ENCODE measurements around the gene TTBK2. TPM values are rescaled to one million over a fixed set of nuclear protein-coding genes. Genes with fewer than 3 reads are reported as not detected.
A peak's percentile ranks its signal among the peaks of the same experiment; 100 is the strongest.

TTBK2 gene
- total RNA-seq, 1 experiment from 2014 or later: 10.6 TPM

DNA sequence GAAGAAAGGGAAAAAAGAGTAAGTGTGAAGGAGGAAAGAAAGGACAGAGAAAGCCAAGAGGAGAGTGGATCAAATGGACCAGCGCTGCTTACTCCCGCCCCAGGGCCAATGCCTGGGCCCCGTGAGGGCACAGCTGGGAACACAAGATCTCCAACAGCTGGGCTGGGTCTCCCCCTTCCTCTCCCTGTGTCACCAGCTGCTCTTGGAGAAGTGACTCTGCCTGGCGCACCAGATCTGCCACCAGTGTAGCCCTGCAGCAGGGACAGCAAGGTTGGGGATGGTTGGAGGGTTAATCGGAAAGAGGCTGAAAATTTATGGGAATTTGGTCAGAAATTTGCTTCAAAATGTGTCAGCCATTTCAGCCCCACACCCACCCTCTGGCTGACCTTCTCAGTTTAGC, 192.0 kb downstream of the TTBK2 start:
- H4K20me1 ChIP-seq (ENCODE audit: control insufficient read depth, insufficient read depth, insufficient read length): no peaks in the 10 kb centered on the region
- H3K9me3 ChIP-seq (ENCODE audit: control insufficient read depth, low read depth, low read length): no peaks in the 10 kb centered on the region
- no peak overlapping the region for H3K9ac ChIP-seq (ENCODE audit: extremely low read depth, insufficient read length, low read length)
- WGBS (ENCODE audit: extremely low coverage, insufficient read length, low lambda C conversion rate): no CpG with 5 or more reads among the region's 5 CpGs
- H4K8ac ChIP-seq (replicated peaks; ENCODE audit: insufficient read length, low read depth, low read length): no peak overlapping the region
- H3K4me1 ChIP-seq (ENCODE audit: insufficient read depth, low read length): no peaks in the 10 kb centered on the region
- no peak overlapping the region for H2BK20ac ChIP-seq (ENCODE audit: low read depth, low read length, poor library complexity, severe bottlenecking)
- H3K18ac ChIP-seq (ENCODE audit: insufficient read length, low read depth, low read length): no peak overlapping the region
- no peak overlapping the region for H3K4me2 ChIP-seq (ENCODE audit: insufficient read depth, insufficient read length, low read length)
- H3T11ph ChIP-seq (ENCODE audit: low read length): no peak overlapping the region
- Mint-ChIP-seq H3K9me3 (no peaks in the 10 kb centered on the region), H3K4me3 (no peak overlapping the region), H3K36me3 (ENCODE audit: insufficient read depth in 1 of 3, low read depth in 3 of 3) (peaks cover 36 to 87% (median 81%) of the 10 kb centered on the region in 3 experiments), H3K4me1 (peaks cover 5 to 18% of the 10 kb centered on the region in 2 experiments; a peak in 2 of 4 replicates), H3K27ac (peak overlapping the region in 1 of 3 experiments; percentile 66; a peak in 3 of 7 replicates), H3K27me3 (ENCODE audit: low read depth) (no peaks in the 10 kb centered on the region)
- H3K4ac ChIP-seq (ENCODE audit: low read depth, low read length): no peak overlapping the region
- no peak overlapping the region for H2BK120ac ChIP-seq (ENCODE audit: low read depth, low read length, poor library complexity, severe bottlenecking)
- H4K91ac ChIP-seq (ENCODE audit: insufficient read length, low read depth, low read length): no peak overlapping the region
- H3K14ac ChIP-seq (ENCODE audit: insufficient read depth, low read length): no peak overlapping the region
- no peak overlapping the region for H3K23ac ChIP-seq (ENCODE audit: insufficient read length, low read depth, low read length)
- no peaks in the 10 kb centered on the region for H3K79me1 ChIP-seq (ENCODE audit: insufficient read depth, low read depth, low read length, poor library complexity, severe bottlenecking)
- H2BK15ac ChIP-seq (ENCODE audit: low read depth, low read length): no peak overlapping the region
- TF ChIP-seq, protein P1, sequence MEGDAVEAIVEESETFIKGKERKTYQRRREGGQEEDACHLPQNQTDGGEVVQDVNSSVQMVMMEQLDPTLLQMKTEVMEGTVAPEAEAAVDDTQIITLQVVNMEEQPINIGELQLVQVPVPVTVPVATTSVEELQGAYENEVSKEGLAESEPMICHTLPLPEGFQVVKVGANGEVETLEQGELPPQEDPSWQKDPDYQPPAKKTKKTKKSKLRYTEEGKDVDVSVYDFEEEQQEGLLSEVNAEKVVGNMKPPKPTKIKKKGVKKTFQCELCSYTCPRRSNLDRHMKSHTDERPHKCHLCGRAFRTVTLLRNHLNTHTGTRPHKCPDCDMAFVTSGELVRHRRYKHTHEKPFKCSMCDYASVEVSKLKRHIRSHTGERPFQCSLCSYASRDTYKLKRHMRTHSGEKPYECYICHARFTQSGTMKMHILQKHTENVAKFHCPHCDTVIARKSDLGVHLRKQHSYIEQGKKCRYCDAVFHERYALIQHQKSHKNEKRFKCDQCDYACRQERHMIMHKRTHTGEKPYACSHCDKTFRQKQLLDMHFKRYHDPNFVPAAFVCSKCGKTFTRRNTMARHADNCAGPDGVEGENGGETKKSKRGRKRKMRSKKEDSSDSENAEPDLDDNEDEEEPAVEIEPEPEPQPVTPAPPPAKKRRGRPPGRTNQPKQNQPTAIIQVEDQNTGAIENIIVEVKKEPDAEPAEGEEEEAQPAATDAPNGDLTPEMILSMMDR (conservative IDR thresholded peaks at IDR 0.05): no peak
- DNase-seq: no peak
- no peaks in the 10 kb centered on the region for H3K79me2 ChIP-seq (ENCODE audit: insufficient read depth, low read length)
- no peak overlapping the region for H3K56ac ChIP-seq (ENCODE audit: insufficient read length, low read depth, low read length)
- H2AFZ ChIP-seq (ENCODE audit: low read length): no peak overlapping the region
- H2BK5ac ChIP-seq (ENCODE audit: insufficient read length, low read length): no peak overlapping the region
- H2AK5ac ChIP-seq (ENCODE audit: insufficient read length, low read length): no peak overlapping the region
- no peak overlapping the region for H3K27ac ChIP-seq (ENCODE audit: insufficient read length, low read depth, low read length)
- H2BK12ac ChIP-seq (ENCODE audit: insufficient read length, low read depth, low read length): no peak overlapping the region
- no peaks in the 10 kb centered on the region for H3K23me2 ChIP-seq (ENCODE audit: insufficient read length, low read depth, low read length, poor library complexity, severe bottlenecking)
- no peaks in the 10 kb centered on the region for H3K27me3 ChIP-seq (ENCODE audit: insufficient read depth, low read length)
- H4K5ac ChIP-seq (ENCODE audit: insufficient read length, low read depth, low read length): no peak overlapping the region

Data from H9 (cell line).